NCI-H2196 (cell line): Measurements from ENCODE around the gene ASL.
"Not testable (repeated sequence)": the region's sequence is repeated elsewhere in the genome, so short reads cannot be mapped to it uniquely, and the experiment has no call there.

Experiments used
- DNase-seq: peaks from one replicate; lab custom pipeline; 2025; ENCODE audit not compliant: unreplicated experiment; lab: John Stamatoyannopoulos, UW

The ASL gene

GRCh38 chr7:66116680-66117420 lies 41.2 kb downstream of the ASL start:
- DNase-seq = not testable (repeated sequence)

- no peak for DNase-seq
These were observed 43.0 kb downstream of the ASL start for GRCh38 chr7:66118603-66119002.

- no peak for DNase-seq
These were observed 43.7 kb downstream of the ASL start for GRCh38 chr7:66119245-66119850.

GRCh38 chr7:66123175-66123528 lies 47.5 kb downstream of the ASL start:
- no peak for DNase-seq

GRCh38 chr7:66124569-66124861 lies 48.9 kb downstream of the ASL start:
- DNase-seq = not testable (repeated sequence)

- DNase-seq = no peak
These were observed 49.6 kb downstream of the ASL start for GRCh38 chr7:66125052-66125694.

GRCh38 chr7:66125781-66126352 lies 50.2 kb downstream of the ASL start:
- DNase-seq = not testable (repeated sequence)

- DNase-seq = not testable (repeated sequence)
These were observed 51.6 kb downstream of the ASL start for GRCh38 chr7:66127172-66127571.

GRCh38 chr7:66138994-66139752 lies 63.6 kb downstream of the ASL start:
- DNase-seq = no peak

- DNase-seq = peak; percentile 65
These were observed 65.3 kb downstream of the ASL start for GRCh38 chr7:66140924-66141323.

- DNase-seq = no peak
These were observed 66.7 kb downstream of the ASL start for GRCh38 chr7:66142334-66142733.

GRCh38 chr7:66142996-66143395 lies 67.4 kb downstream of the ASL start:
- no peak for DNase-seq
